DND-41 (cell line): ENCODE measurements around the gene PADI2.

ENCODE experiments used
- ATAC-seq: fragments of 200-7000 bp; cut with Tn5 transposase; 3 replicates; pipeline ENCODE4 v1.9.1; 2021; ENCODE audit warnings: low read depth; ENCODE audit not compliant: insufficient read depth
- DNase-seq: peaks from one replicate; pipeline ENCODE4 v3.0.0-alpha.2; 2020
- H2AFZ ChIP-seq: 2 replicates; pipeline ENCODE4 v1.6.0; 2012; ENCODE audit warnings: low read depth, low read length
- H3K27ac ChIP-seq: 2 replicates; pipeline ENCODE4 v1.5.1; 2012; ENCODE audit warnings: low read length, inconsistent platforms
- H3K27me3 ChIP-seq: fragments of 200-600 bp; sonication (generic); 2 replicates; pipeline ENCODE4 v1.6.0; 2012; ENCODE audit warnings: low read length, mild to moderate bottlenecking, inconsistent platforms; ENCODE audit not compliant: insufficient read depth, poor library complexity
- H3K36me3 ChIP-seq: 2 replicates; pipeline ENCODE4 v1.5.1; 2012; ENCODE audit warnings: low read length, inconsistent platforms; ENCODE audit not compliant: insufficient read depth
- H3K4me1 ChIP-seq: 2 replicates; pipeline ENCODE4 v1.5.1; 2012; ENCODE audit warnings: mild to moderate bottlenecking, low read length; ENCODE audit not compliant: insufficient read depth
- H3K4me2 ChIP-seq: 2 replicates; pipeline ENCODE4 v1.6.0; 2012; ENCODE audit warnings: mild to moderate bottlenecking, moderate library complexity, low read length, inconsistent platforms; ENCODE audit not compliant: insufficient read depth
- H3K4me3 ChIP-seq, 2 experiments: fragments of 200-600 bp in 1 of 2; shearing (Covaris generic) in 1 of 2; 2 replicates each; pipeline ENCODE4 v1.5.1; 2012 to 2016; ENCODE audit warnings: inconsistent platforms in 2 of 2, low read length in 2 of 2, mild to moderate bottlenecking in 2 of 2, low read depth in 1 of 2, moderate library complexity in 1 of 2
- H3K79me2 ChIP-seq: 2 replicates; pipeline ENCODE4 v1.6.0; 2012; ENCODE audit warnings: low read length, inconsistent platforms; ENCODE audit not compliant: insufficient read depth
- H3K9ac ChIP-seq: 2 replicates; pipeline ENCODE4 v1.6.0; 2012; ENCODE audit warnings: low read depth, mild to moderate bottlenecking, inconsistent platforms, low read length, moderate library complexity
- H3K9me3 ChIP-seq: 2 replicates; pipeline ENCODE4 v1.5.1; 2012; ENCODE audit warnings: low read length, moderate library complexity, mild to moderate bottlenecking, inconsistent platforms; ENCODE audit not compliant: insufficient read depth, severe bottlenecking
- H4K20me1 ChIP-seq: 2 replicates; pipeline ENCODE4 v1.6.0; 2012; ENCODE audit warnings: low read length; ENCODE audit not compliant: insufficient read depth
- CTCF ChIP-seq: IDR thresholded peaks from 2 replicates; pipeline ENCODE4 v1.5.1; 2012; ENCODE audit warnings: borderline replicate concordance, low read length, moderate library complexity, mild to moderate bottlenecking; ENCODE audit not compliant: poor library complexity, severe bottlenecking; ENCODE audit errors: extremely low read depth
- EZH2 ChIP-seq: IDR thresholded peaks from 3 replicates; pipeline ENCODE4 v1.6.1; 2012; ENCODE audit warnings: borderline replicate concordance, low read depth, mild to moderate bottlenecking, moderate library complexity, low read length, inconsistent platforms; ENCODE audit not compliant: severe bottlenecking

The PADI2 gene

GRCh38 chr1:17155257-17155920, 36.1 kb upstream of the PADI2 start:
- Histone ChIP-seq H3K4me1 (no peaks in the 10 kb centered on the region), H3K27me3 (no peaks in the 10 kb centered on the region), H4K20me1 (no peaks in the 10 kb centered on the region), H3K27ac (no peak overlapping the region), H3K9ac (no peak overlapping the region), H3K4me3 (no peak overlapping the region), H2AFZ (no peak overlapping the region), H3K9me3 (peaks cover 11% of the 10 kb centered on the region), H3K79me2 (no peaks in the 10 kb centered on the region), H3K4me2 (no peak overlapping the region), H3K36me3 (no peaks in the 10 kb centered on the region)
- DNase-seq, result no peak
- ATAC-seq, result no peak
- TF ChIP-seq EZH2 (no peak), CTCF (no peak)

- Histone ChIP-seq H3K4me3 (no peak overlapping the region), H3K27ac (no peak overlapping the region), H3K4me2 (no peak overlapping the region), H3K36me3 (no peaks in the 10 kb centered on the region), H3K9me3 (peaks cover 5% of the 10 kb centered on the region), H3K27me3 (no peaks in the 10 kb centered on the region), H3K4me1 (no peaks in the 10 kb centered on the region), H3K9ac (no peak overlapping the region), H2AFZ (no peak overlapping the region), H4K20me1 (no peaks in the 10 kb centered on the region), H3K79me2 (no peaks in the 10 kb centered on the region)
- TF ChIP-seq EZH2, result no peak
- no peak for TF ChIP-seq CTCF
- no peak for DNase-seq
- ATAC-seq, result no peak
Observed at GRCh38 chr1:17149771-17150170, 30.5 kb upstream of the PADI2 start.

- TF ChIP-seq EZH2 (no peak), CTCF (no peak)
- Histone ChIP-seq H3K9ac (no peak overlapping the region), H3K36me3 (no peaks in the 10 kb centered on the region), H3K79me2 (no peaks in the 10 kb centered on the region), H3K4me1 (no peaks in the 10 kb centered on the region), H3K27ac (no peak overlapping the region), H2AFZ (no peak overlapping the region), H3K4me2 (no peak overlapping the region), H3K4me3 (no peak overlapping the region), H3K27me3 (no peaks in the 10 kb centered on the region), H3K9me3 (peaks cover 5% of the 10 kb centered on the region), H4K20me1 (no peaks in the 10 kb centered on the region)
- no peak for DNase-seq
- ATAC-seq, result no peak
Observed at GRCh38 chr1:17148950-17149608, 29.8 kb upstream of the PADI2 start.

GRCh38 chr1:17145648-17146047, 26.4 kb upstream of the PADI2 start:
- H3K27me3 ChIP-seq, result no peaks in the 10 kb centered on the region

More at GRCh38 chr1:17145648-17146047, 26.4 kb upstream of the PADI2 start:
- no peak for DNase-seq
- Histone ChIP-seq H3K4me1 (no peaks in the 10 kb centered on the region), H3K4me3 (no peak overlapping the region), H3K79me2 (no peaks in the 10 kb centered on the region), H2AFZ (no peak overlapping the region), H3K36me3 (no peaks in the 10 kb centered on the region), H3K9me3 (no peaks in the 10 kb centered on the region), H4K20me1 (no peaks in the 10 kb centered on the region), H3K9ac (no peak overlapping the region), H3K4me2 (no peak overlapping the region), H3K27ac (no peak overlapping the region)
- no peak for ATAC-seq
- TF ChIP-seq CTCF (no peak), EZH2 (no peak)
